Measurements from ENCODE around the gene GCDH.
"Not testable (repeated sequence)": the region's sequence is repeated elsewhere in the genome, so short reads cannot be mapped to it uniquely, and the experiment has no call there.

Gene GCDH

GRCh38 chr19:12872941-12873890 lies 17.7 kb upstream of the GCDH start:
- DNase-seq (ENCODE audit: low read depth) = peak; percentile 22

DNA sequence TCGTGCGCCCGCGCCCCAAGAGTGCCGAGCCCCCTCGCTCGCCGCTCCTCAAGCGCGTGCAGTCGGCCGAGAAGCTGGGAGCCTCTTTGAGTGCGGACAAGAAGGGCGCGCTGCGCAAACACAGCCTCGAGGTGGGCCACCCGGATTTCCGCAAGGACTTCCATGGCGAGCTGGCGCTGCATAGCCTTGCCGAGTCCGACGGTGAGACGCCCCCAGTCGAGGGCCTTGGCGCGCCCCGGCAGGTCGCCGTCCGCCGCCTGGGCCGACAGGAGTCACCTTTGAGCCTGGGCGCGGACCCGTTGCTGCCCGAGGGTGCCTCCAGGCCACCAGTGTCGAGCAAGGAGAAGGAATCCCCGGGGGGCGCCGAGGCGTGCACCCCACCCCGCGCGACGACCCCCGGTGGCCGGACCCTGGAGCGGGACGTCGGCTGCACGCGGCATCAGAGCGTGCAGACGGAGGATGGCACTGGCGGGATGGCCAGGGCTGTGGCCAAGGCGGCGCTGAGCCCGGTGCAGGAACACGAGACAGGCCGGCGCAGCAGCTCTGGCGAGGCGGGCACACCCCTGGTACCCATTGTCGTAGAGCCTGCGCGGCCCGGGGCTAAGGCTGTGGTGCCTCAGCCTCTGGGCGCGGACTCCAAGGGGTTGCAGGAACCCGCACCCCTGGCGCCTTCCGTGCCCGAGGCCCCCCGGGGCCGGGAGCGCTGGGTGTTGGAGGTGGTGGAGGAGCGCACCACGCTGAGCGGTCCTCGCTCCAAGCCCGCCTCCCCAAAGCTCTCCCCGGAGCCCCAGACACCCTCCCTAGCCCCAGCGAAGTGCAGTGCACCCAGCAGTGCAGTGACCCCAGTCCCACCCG lies 16.8 kb upstream of the GCDH start:
- DNase-seq (ENCODE audit: low read depth) = no peak

DNA sequence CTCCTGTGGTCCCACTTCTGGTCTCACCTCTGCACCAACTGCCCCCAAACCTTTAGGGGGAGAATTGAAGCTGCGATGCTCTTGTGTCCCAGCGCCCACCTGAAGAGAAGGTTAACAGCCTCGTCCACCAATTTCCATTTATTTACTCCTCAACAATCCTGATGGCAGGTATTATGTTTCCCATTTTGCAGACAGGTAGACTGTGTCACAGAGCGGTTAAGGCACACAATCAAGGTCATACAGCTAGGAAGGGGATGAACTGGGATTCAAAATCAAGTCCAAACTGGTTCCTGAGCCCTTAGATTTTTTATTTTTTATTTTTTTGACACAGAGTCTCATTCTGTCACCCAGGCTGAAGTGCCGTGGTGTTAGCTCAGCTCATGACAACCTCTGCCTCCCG lies 15.9 kb upstream of the GCDH start:
- no peak for DNase-seq (ENCODE audit: low read depth)

GRCh38 chr19:12880551-12881171 lies 10.3 kb upstream of the GCDH start:
- DNase-seq (ENCODE audit: low read depth) = no peak

- peak; percentile 87 for DNase-seq (ENCODE audit: low read depth)
Observed at GRCh38 chr19:12881172-12881808, 9.7 kb upstream of the GCDH start, which contains the start of gene DNASE2. Gene DNASE2 (minus strand): TSS chr19:12881449. CDS start chr19:12881375, 74 bp downstream.

GRCh38 chr19:12882589-12882988 lies 8.4 kb upstream of the GCDH start:
- no peak for DNase-seq (ENCODE audit: low read depth)

DNA sequence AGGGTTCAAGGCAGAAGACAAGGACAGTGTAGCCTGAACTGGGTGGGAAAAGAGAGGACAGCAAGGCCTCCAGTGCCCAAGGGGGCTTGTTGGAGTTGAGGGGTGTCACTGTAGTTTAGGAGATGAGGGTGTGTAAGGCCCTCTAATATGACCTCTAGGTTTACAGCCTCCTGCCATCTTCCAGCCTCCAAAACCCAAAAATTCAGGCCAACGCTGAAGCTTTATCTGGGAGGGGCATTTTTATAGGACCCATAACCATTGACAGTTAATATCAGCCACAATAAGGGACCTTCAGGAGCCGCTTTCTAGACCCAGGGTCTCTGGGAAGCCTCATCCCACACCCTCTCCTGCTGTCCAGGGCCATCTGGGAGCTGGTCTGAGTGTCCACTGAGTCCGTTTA lies 6.8 kb upstream of the GCDH start:
- no peak for DNase-seq (ENCODE audit: low read depth)

DNA sequence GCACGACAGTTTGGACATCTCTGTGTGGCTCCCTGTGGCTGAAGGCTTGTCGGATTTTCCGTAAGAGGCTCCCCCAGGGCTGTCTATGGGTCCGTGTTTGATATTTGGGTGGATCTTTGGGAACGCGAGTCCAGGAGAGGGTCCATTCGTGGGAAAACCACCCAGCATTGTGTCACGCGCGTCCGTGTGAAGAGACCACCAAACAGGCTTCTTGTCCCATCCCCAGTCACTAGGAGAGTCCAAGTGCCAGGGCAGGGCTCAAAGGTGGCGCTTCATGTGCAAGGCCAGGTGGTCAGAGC lies 6.4 kb upstream of the GCDH start:
- DNase-seq (ENCODE audit: low read depth) = no peak

DNA sequence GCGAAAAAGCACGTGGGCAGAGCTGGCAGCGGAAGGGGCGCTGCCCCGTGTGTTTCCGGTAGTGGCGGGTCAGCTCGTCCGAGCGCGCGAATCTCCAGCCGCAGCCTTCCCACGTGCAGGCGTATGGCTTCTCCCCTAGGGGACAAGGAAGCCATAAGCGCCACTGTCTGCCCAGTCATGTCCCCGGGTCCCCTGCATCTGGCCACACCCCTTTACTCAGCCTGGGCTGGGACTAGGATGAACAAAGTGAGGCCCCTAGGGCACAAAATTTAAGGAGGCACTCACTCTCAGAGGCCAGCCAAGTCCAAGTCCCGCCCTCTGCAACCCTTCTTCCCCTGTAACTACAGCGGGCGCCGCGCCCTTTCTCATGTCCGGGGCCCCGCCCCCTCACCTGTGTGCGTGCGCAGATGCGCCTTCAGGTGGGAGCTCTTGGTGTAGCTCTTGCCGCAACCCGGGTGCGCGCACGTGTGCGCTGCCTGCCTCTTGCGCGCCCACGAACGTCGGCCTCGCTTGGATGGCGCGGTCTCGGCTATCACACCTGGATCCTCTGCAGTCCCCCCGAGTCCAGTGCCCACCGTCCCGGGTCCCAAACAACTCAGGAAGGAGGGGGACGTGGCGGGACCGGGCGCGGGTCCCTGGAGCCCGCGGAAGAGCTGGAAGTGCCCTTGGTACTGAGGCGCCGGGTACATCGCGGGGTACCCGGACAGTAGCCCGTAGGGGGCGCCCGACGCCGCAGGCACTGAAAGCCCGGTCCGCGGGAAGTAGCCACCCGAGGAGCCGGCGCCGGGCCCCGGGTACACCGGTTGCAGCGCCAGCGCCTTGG lies 5.8 kb upstream of the GCDH start:
- DNase-seq (ENCODE audit: low read depth) = no peak

GRCh38 chr19:12885749-12886650 lies 5.0 kb upstream of the GCDH start:
- DNase-seq (ENCODE audit: low read depth) = no peak

DNA sequence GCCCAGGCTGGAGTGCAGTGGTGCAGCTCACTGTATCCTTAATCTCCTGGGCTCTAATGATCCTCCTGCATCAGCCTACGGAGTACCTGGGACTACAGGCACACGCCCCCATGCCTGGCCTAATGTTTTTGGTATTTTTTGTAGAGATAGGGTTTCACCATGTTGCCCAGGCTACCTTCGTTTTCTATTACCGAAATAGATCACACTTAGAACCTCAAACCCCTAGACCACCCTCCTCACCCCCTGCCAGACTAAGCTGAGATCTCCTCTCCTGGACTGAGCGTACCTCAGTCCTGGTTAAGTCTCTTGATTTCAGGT lies 4.3 kb upstream of the GCDH start:
- no peak for DNase-seq (ENCODE audit: low read depth)

DNA sequence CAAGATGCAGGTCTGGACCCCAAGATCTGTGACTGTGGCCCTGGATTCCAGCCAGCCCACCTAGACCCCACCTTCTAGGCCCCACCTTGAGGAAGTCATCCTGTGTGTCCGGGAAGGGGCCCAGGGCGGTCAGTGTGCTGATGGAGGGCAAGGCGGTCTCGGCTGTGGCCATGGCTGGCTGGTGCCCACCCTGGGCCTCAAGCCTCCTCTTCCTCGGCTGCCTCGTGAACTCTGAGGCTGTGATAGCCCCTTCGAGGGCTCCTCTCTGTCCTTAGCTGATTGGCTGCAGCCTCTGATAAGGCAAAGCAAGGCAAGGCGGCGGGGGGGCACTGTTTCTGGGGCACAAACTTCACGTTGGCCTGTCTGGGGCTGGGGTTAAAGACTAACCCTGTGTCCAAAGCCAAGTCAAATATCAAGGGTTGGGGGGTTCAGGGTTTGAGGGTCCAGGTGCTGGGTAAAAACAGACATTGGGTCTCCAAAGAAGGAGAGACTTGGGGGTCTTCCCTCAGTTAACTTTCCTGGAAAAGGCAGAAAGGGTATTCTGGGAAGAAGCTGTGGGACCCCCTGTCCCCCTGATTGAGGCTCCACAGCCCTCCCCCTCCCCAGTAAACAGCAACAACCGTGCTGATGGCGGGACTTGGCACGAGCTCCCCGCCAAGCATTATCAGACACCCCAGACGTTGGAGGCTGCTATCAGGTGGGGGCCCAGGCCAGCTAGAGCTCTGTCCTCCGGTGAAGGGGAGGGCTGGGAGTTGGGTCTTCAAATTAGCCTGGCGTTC lies 3.8 kb upstream of the GCDH start, which contains the start of gene KLF1:
Gene KLF1 (minus strand): TSS at position 233 of the 779 bp plus-strand sequence. CDS start 61 bp downstream, at position 172.
- DNase-seq (ENCODE audit: low read depth) = no peak

DNA sequence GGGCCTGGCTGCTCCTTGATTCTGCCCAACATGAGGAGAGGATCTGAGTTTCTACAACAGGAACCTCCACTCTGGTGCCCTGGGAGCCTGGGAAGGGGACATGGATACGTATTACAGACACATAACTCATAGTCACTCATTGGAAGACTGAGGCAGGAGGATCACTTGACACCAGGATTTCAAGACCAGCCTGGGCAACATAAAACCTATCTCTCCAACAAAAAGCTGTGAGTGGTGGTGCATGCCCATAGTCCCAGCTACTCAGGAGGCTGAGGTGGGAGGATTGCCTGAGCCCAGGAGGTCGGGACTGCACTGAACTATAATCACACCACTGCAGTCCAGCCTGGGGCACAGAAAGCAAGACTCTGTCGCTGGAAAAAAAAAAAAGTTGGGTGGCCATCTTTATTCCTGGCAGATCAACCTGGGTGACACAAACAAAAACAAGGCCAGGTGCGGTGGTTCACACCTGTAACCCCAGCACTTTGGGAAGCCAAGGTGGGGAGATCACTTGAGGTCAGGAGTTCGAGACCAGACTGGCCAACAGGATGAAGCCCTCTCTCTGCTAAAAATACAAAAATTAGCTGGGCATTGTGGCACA lies 2.9 kb upstream of the GCDH start:
- DNase-seq (ENCODE audit: low read depth) = no peak

GRCh38 chr19:12890299-12890786 lies 617 bp upstream of the GCDH start:
- not testable (repeated sequence) for DNase-seq (ENCODE audit: low read depth)

- DNase-seq (ENCODE audit: low read depth) = no peak
Observed at GRCh38 chr19:12891553-12892021, 627 bp downstream of the GCDH start.

DNA sequence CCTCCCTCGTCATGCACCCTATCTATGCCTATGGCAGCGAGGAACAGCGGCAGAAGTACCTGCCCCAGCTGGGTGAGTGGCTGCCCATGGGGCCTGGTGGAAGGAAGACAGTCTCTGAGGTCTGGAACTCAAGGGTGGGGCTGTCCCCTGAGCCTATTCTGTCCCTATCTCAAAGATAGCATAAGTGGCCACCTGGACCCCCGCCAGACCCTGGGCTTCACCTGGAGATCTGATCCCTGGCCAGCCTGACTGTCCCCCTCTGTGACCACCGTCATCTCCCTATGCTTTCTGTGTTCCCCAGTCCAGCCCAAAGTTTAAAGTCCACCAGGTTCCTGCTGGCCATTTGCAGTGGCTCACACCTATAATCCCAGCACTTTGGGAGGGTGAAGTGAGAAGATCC lies 2.6 kb downstream of the GCDH start:
- DNase-seq (ENCODE audit: low read depth) = no peak

GRCh38 chr19:12896460-12896859 lies 5.5 kb downstream of the GCDH start:
- no peak for DNase-seq (ENCODE audit: low read depth)

DNA sequence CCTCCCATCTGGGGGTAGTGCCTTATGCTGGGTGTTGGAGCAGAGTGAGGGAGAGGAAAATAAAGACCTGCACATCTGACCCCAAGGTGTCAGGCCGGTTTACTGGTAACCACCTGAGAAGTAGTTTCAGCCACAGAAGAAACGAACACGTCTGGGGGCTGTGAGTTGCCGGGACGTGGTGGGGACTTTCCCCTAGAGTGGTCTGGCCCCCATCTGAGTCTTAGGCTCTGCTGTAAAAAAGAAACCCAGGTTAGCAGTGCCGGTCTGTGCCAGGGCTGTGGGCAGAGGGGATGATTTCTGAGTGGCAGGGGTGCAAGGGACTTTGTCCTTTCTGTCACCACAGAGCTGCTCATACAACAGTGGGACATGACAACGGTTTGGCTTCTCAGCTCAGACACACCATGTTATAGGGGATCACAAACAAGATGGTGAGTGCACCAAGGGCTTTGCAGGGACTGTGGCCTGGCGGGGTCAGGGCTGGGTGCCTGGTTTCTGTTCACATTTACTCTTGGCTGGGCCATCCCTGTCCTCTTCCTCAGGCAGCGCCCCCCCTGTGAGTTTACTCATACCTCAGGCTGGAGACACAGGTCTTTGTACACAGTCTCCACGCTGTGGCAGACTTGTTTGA lies 9.0 kb downstream of the GCDH start:
- no peak for DNase-seq (ENCODE audit: low read depth)

Measured in fibroblast of the conjunctiva (primary cell).